Liver (tissue), 9 donors: ENCODE data around the gene STAP2. TPM values are rescaled to one million over a fixed set of nuclear protein-coding genes. Genes with fewer than 3 reads are reported as not detected.

ENCODE experiments used
- DNase-seq: peaks from one replicate; pipeline ENCODE4 v3.0.0-alpha.2; 2017; ENCODE audit warnings: low spot score
- H3K27ac ChIP-seq, 2 donors: one replicate each; pipeline ENCODE4 v1.7.0; 2013; ENCODE audit warnings: inconsistent platforms in 2 of 2, low read length in 2 of 2, control low read depth in 1 of 2, low read depth in 1 of 2, mild to moderate bottlenecking in 1 of 2
- H3K27me3 ChIP-seq, 4 donors: one replicate each; pipeline versions ENCODE4 v1.6.1 to v1.7.0; 2013; ENCODE audit warnings: low read length in 3 of 4, inconsistent platforms in 1 of 4, mild to moderate bottlenecking in 1 of 4, moderate library complexity in 1 of 4; ENCODE audit not compliant: control insufficient read depth in 4 of 4, insufficient read depth in 4 of 4
- H3K36me3 ChIP-seq, 4 donors: one replicate each; pipeline versions ENCODE4 v1.6.1 to v1.7.0; 2013; ENCODE audit warnings: low read length in 3 of 4, mild to moderate bottlenecking in 3 of 4, low read depth in 1 of 4, moderate library complexity in 1 of 4; ENCODE audit not compliant: control insufficient read depth in 4 of 4, insufficient read depth in 3 of 4
- H3K4me1 ChIP-seq, 4 donors: one replicate each; pipeline versions ENCODE4 v1.6.1 to v1.7.0; 2013; ENCODE audit warnings: low read length in 3 of 4, mild to moderate bottlenecking in 3 of 4, moderate library complexity in 1 of 4; ENCODE audit not compliant: control insufficient read depth in 4 of 4, insufficient read depth in 4 of 4
- H3K4me3 ChIP-seq, 3 donors: one replicate each; pipeline versions ENCODE4 v1.6.1 to v1.7.0; 2013; ENCODE audit warnings: low read length in 3 of 3, control low read depth in 1 of 3, low read depth in 1 of 3, mild to moderate bottlenecking in 1 of 3
- H3K9ac ChIP-seq, 2 donors: one replicate each; pipeline ENCODE4 v1.7.0; 2013; ENCODE audit warnings: low read length in 2 of 2, mild to moderate bottlenecking in 2 of 2, moderate library complexity in 2 of 2, control low read depth in 1 of 2, low read depth in 1 of 2
- H3K9me3 ChIP-seq, 4 donors: one replicate each; pipeline versions ENCODE4 v1.6.1 to v1.7.0; 2013; ENCODE audit warnings: low read length in 3 of 4; ENCODE audit not compliant: control insufficient read depth in 4 of 4
- ATF3 ChIP-seq: IDR thresholded peaks from 2 replicates; pipeline ENCODE4 v1.6.1; 2016; ENCODE audit warnings: antibody characterized with exemption
- EGR1 ChIP-seq, 2 donors: IDR thresholded peaks; 2 replicates each; pipeline ENCODE4 v1.6.1; 2016 to 2018; ENCODE audit warnings: antibody characterized with exemption in 2 of 2, low read depth in 2 of 2
- FOXA2 ChIP-seq: IDR thresholded peaks from 2 replicates; pipeline ENCODE4 v1.6.1; 2016; ENCODE audit warnings: antibody characterized with exemption
- GABPA ChIP-seq, 2 donors: IDR thresholded peaks in 1 of 2; conservative IDR thresholded peaks in 1 of 2; 2 replicates each; pipeline ENCODE4 v1.6.1; 2016; ENCODE audit warnings: antibody characterized with exemption in 2 of 2, mild to moderate bottlenecking in 1 of 2, moderate library complexity in 1 of 2
- HNF4A ChIP-seq, 2 donors: conservative IDR thresholded peaks; 2 replicates each; pipeline ENCODE4 v1.6.1; 2016; ENCODE audit warnings: antibody characterized with exemption in 2 of 2, mild to moderate bottlenecking in 2 of 2
- JUND ChIP-seq, 2 donors: IDR thresholded peaks; 2 replicates each; pipeline ENCODE4 v1.6.1; 2016; ENCODE audit warnings: antibody characterized with exemption in 2 of 2
- MAX ChIP-seq: IDR thresholded peaks from 2 replicates; pipeline ENCODE4 v1.6.1; 2016; ENCODE audit warnings: antibody characterized with exemption
- NR2F2 ChIP-seq: IDR thresholded peaks from 2 replicates; pipeline ENCODE4 v1.6.1; 2016; ENCODE audit warnings: antibody characterized with exemption
- RAD21 ChIP-seq, 2 donors: IDR thresholded peaks; 2 replicates each; pipeline ENCODE4 v1.6.1; 2016; ENCODE audit warnings: antibody characterized with exemption in 2 of 2, mild to moderate bottlenecking in 2 of 2
- RXRA ChIP-seq, 2 donors: IDR thresholded peaks; 2 replicates each; pipeline ENCODE4 v1.6.1; 2017 to 2018; ENCODE audit warnings: antibody characterized with exemption in 2 of 2, mild to moderate bottlenecking in 1 of 2
- SP1 ChIP-seq: IDR thresholded peaks from 2 replicates; pipeline ENCODE4 v1.6.1; 2018; ENCODE audit warnings: antibody characterized with exemption, mild to moderate bottlenecking
- TAF1 ChIP-seq: conservative IDR thresholded peaks from 2 replicates; pipeline ENCODE4 v1.6.1; 2016; ENCODE audit warnings: antibody characterized with exemption, mild to moderate bottlenecking
- WGBS: extraction: QIAGEN DNeasy Blood & Tissue Kit; methylation state at CpG from one replicate; pipeline ENCODE4 v1.1.7; 2013; 5-methylcytosine and 5-hydroxymethylcytosine counted together
- polyA plus RNA-seq, 2 donors: library from polyadenylated mRNA; stranded (reverse) in 1 of 2; unstranded in 1 of 2; fragments of 200-250 nt in 1 of 2; fragments of >200 nt in 1 of 2; fragmentation: Nextera tagmentation in 1 of 2; extraction: Ambion mirVana in 1 of 2; gene quantifications; one replicate each; pipeline versions ENCODE4 v1.2.1 to v1.2.3, GENCODE V29; 2013 to 2015
- total RNA-seq, 2 donors: library from RNA; depleted of rRNA; stranded (reverse); fragments of >200 nt; gene quantifications; one replicate each; pipeline ENCODE4 v1.2.3, GENCODE V29; 2014
- TF ChIP-seq, protein P1 (sequence below): IDR thresholded peaks from 2 replicates; pipeline ENCODE4 v1.6.1; 2016; ENCODE audit warnings: antibody characterized with exemption, mild to moderate bottlenecking
- donor health status: healthy.
- donor health status: healthy.
- donor health status: healthy.
- donor health status: healthy.
- donor health status: healthy.

The STAP2 gene
- total and polyA plus RNA-seq, 4 donors, result 8.6 to 26.4 (median 24.0) TPM

DNA sequence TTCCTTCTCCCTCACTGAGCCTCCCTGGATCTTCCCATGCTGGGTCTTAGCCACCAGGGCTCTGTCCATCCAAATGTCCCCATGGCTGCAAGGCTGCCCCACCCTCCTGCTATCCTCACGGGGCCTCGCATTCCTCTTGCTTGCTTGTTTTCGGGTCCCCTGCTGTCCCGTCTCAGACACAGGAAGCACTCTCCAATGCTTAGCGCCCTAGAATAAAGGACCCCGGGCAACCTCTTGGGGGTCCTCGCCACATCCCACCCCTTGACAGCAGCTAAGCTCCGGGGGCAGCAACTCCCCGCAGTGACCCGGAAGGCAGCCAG lies 38.0 kb upstream of the STAP2 start:
- H3K4me1 ChIP-seq, result peaks cover 30 to 87% (median 57%) of the 10 kb centered on the region in 4 donors
- H3K27ac ChIP-seq, result peak overlapping the region in 1 of 2 donors; percentile 8
- no peaks in the 10 kb centered on the region for H3K27me3 ChIP-seq
- no peak overlapping the region for H3K4me3 ChIP-seq
- no peak for DNase-seq
- TF ChIP-seq SP1 (no peak), FOXA2 (no peak), ATF3 (no peak), JUND (IDR thresholded peaks at IDR 0.05) (no peak), RXRA (IDR thresholded peaks at IDR 0.05) (no peak), TAF1 (no peak)
- TF ChIP-seq, protein P1, sequence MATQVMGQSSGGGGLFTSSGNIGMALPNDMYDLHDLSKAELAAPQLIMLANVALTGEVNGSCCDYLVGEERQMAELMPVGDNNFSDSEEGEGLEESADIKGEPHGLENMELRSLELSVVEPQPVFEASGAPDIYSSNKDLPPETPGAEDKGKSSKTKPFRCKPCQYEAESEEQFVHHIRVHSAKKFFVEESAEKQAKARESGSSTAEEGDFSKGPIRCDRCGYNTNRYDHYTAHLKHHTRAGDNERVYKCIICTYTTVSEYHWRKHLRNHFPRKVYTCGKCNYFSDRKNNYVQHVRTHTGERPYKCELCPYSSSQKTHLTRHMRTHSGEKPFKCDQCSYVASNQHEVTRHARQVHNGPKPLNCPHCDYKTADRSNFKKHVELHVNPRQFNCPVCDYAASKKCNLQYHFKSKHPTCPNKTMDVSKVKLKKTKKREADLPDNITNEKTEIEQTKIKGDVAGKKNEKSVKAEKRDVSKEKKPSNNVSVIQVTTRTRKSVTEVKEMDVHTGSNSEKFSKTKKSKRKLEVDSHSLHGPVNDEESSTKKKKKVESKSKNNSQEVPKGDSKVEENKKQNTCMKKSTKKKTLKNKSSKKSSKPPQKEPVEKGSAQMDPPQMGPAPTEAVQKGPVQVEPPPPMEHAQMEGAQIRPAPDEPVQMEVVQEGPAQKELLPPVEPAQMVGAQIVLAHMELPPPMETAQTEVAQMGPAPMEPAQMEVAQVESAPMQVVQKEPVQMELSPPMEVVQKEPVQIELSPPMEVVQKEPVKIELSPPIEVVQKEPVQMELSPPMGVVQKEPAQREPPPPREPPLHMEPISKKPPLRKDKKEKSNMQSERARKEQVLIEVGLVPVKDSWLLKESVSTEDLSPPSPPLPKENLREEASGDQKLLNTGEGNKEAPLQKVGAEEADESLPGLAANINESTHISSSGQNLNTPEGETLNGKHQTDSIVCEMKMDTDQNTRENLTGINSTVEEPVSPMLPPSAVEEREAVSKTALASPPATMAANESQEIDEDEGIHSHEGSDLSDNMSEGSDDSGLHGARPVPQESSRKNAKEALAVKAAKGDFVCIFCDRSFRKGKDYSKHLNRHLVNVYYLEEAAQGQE, result no peak
- no peak overlapping the region for H3K9ac ChIP-seq
- H3K36me3 ChIP-seq, result peaks cover 0 to 2% (median 0%) of the 10 kb centered on the region in 4 donors
- H3K9me3 ChIP-seq, result no peaks in the 10 kb centered on the region
- 87% methylated on average over 10 of the region's 10 CpGs for WGBS

- peak overlapping the region in 1 of 2 donors; percentile 88 for H3K27ac ChIP-seq
- 88% methylated on average over 16 of the region's 16 CpGs for WGBS
- H3K9ac ChIP-seq, result no peak overlapping the region
Measured at GRCh38 chr19:4376028-4376670, 37.5 kb upstream of the STAP2 start.

More at GRCh38 chr19:4376028-4376670, 37.5 kb upstream of the STAP2 start:
- TF ChIP-seq NR2F2 (no peak), HNF4A (conservative IDR thresholded peaks at IDR 0.05) (no peak), SP1 (no peak), MAX (no peak), RXRA (IDR thresholded peaks at IDR 0.05) (no peak), EGR1 (IDR thresholded peaks at IDR 0.05; ENCODE audit: low read depth in 2 of 2) (no peak), ATF3 (no peak), GABPA (IDR thresholded peaks at IDR 0.05 in 1 of 2, conservative IDR thresholded peaks at IDR 0.05 in 1 of 2) (no peak), FOXA2 (no peak), RAD21 (IDR thresholded peaks at IDR 0.05) (no peak)
- DNase-seq, result no peak
- Histone ChIP-seq H3K9me3 (no peaks in the 10 kb centered on the region), H3K4me1 (peaks cover 30 to 92% (median 59%) of the 10 kb centered on the region in 4 donors), H3K36me3 (peaks cover 0 to 2% (median 0%) of the 10 kb centered on the region in 4 donors), H3K4me3 (no peak overlapping the region), H3K27me3 (no peaks in the 10 kb centered on the region)
